Measurements from ENCODE around the gene ADAMTSL4.
A peak's percentile ranks its signal among the peaks of the same experiment; 100 is the strongest.

ADAMTSL4 gene

GRCh38 chr1:150548632-150549495 lies at the start of gene ADAMTSL4:
TSS of gene ADAMTSL4 (plus strand) at chr1:150549408. CDS start at chr1:150552289, 2,881 bp downstream.
- no peaks in the 10 kb centered on the region for H3K9me3 ChIP-seq (ENCODE audit: control insufficient read depth, insufficient read depth, low read length)
- H3K4me1 ChIP-seq (ENCODE audit: control insufficient read depth, insufficient read depth, low read length), result peaks cover 8% of the 10 kb centered on the region
- DNase-seq (ENCODE audit: low read depth, low spot score), result no peak
- peak within 1 kb of the TSS; percentile 53; the same call in 1 of the 2 replicates for H3K4me3 ChIP-seq (ENCODE audit: low read length)
- WGBS (ENCODE audit: insufficient coverage, insufficient read length), result no CpG with 5 or more reads among the region's 91 CpGs
- H3K27me3 ChIP-seq (ENCODE audit: control insufficient read depth, insufficient read depth, low read length), result peaks cover 3% of the 10 kb centered on the region; the same call in 1 of the 2 replicates
- no peak within 1 kb of the TSS for H3K27ac ChIP-seq (ENCODE audit: low read length)
- H3K36me3 ChIP-seq (ENCODE audit: control insufficient read depth, insufficient read depth, low read length), result no peaks in the 10 kb centered on the region

- no peak overlapping the region for H3K27ac ChIP-seq (ENCODE audit: low read length)
- H3K4me1 ChIP-seq (ENCODE audit: control insufficient read depth, insufficient read depth, low read length), result no peaks in the 10 kb centered on the region
- H3K27me3 ChIP-seq (ENCODE audit: control insufficient read depth, insufficient read depth, low read length), result no peaks in the 10 kb centered on the region
- no peak overlapping the region for H3K4me3 ChIP-seq (ENCODE audit: low read length)
- H3K36me3 ChIP-seq (ENCODE audit: control insufficient read depth, insufficient read depth, low read length), result peaks cover 16% of the 10 kb centered on the region; the same call in 1 of the 2 replicates
- DNase-seq (ENCODE audit: low read depth, low spot score), result no peak
- H3K9me3 ChIP-seq (ENCODE audit: control insufficient read depth, insufficient read depth, low read length), result no peaks in the 10 kb centered on the region
- no CpG with 5 or more reads among the region's 6 CpGs for WGBS (ENCODE audit: insufficient coverage, insufficient read length)
Measured at GRCh38 chr1:150505431-150505830, 43.8 kb upstream of the ADAMTSL4 start.

- Histone ChIP-seq H3K4me1 (ENCODE audit: control insufficient read depth, insufficient read depth, low read length) (no peaks in the 10 kb centered on the region), H3K9me3 (ENCODE audit: control insufficient read depth, insufficient read depth, low read length) (no peaks in the 10 kb centered on the region), H3K27me3 (ENCODE audit: control insufficient read depth, insufficient read depth, low read length) (no peaks in the 10 kb centered on the region), H3K4me3 (ENCODE audit: low read length) (no peak within 1 kb of the TSS), H3K36me3 (ENCODE audit: control insufficient read depth, insufficient read depth, low read length) (peaks cover 14% of the 10 kb centered on the region), H3K27ac (ENCODE audit: low read length) (no peak within 1 kb of the TSS)
- WGBS (ENCODE audit: insufficient coverage, insufficient read length), result no CpG with 5 or more reads among the region's 7 CpGs
- DNase-seq (ENCODE audit: low read depth, low spot score), result no peak
Measured at GRCh38 chr1:150507912-150508864, 41.0 kb upstream of the ADAMTSL4 start, which contains the start of gene ECM1. TSS of gene ECM1 (plus strand) at chr1:150508109. CDS start at chr1:150508210, 101 bp downstream.

- DNase-seq (ENCODE audit: low read depth, low spot score), result no peak
- Histone ChIP-seq H3K4me3 (ENCODE audit: low read length) (no peak overlapping the region), H3K4me1 (ENCODE audit: control insufficient read depth, insufficient read depth, low read length) (no peaks in the 10 kb centered on the region), H3K36me3 (ENCODE audit: control insufficient read depth, insufficient read depth, low read length) (peaks cover 14% of the 10 kb centered on the region), H3K9me3 (ENCODE audit: control insufficient read depth, insufficient read depth, low read length) (no peaks in the 10 kb centered on the region), H3K27ac (ENCODE audit: low read length) (no peak overlapping the region), H3K27me3 (ENCODE audit: control insufficient read depth, insufficient read depth, low read length) (no peaks in the 10 kb centered on the region)
- no CpG with 5 or more reads among the region's 4 CpGs for WGBS (ENCODE audit: insufficient coverage, insufficient read length)
Measured at GRCh38 chr1:150508982-150509381, 40.2 kb upstream of the ADAMTSL4 start.

GRCh38 chr1:150511551-150511950 lies 37.7 kb upstream of the ADAMTSL4 start:
- H3K27ac ChIP-seq (ENCODE audit: low read length), result no peak overlapping the region
- no CpG with 5 or more reads among the region's 12 CpGs for WGBS (ENCODE audit: insufficient coverage, insufficient read length)
- H3K9me3 ChIP-seq (ENCODE audit: control insufficient read depth, insufficient read depth, low read length), result no peaks in the 10 kb centered on the region
- no peaks in the 10 kb centered on the region for H3K4me1 ChIP-seq (ENCODE audit: control insufficient read depth, insufficient read depth, low read length)
- H3K27me3 ChIP-seq (ENCODE audit: control insufficient read depth, insufficient read depth, low read length), result no peaks in the 10 kb centered on the region
- H3K36me3 ChIP-seq (ENCODE audit: control insufficient read depth, insufficient read depth, low read length), result no peaks in the 10 kb centered on the region; the same call in none of the 2 replicates
- H3K4me3 ChIP-seq (ENCODE audit: low read length), result no peak overlapping the region
- no peak for DNase-seq (ENCODE audit: low read depth, low spot score)

- H3K27ac ChIP-seq (ENCODE audit: low read length), result no peak overlapping the region
- no peaks in the 10 kb centered on the region; the same call in 1 of the 2 replicates for H3K36me3 ChIP-seq (ENCODE audit: control insufficient read depth, insufficient read depth, low read length)
- no peaks in the 10 kb centered on the region for H3K27me3 ChIP-seq (ENCODE audit: control insufficient read depth, insufficient read depth, low read length)
- H3K9me3 ChIP-seq (ENCODE audit: control insufficient read depth, insufficient read depth, low read length), result no peaks in the 10 kb centered on the region
- H3K4me1 ChIP-seq (ENCODE audit: control insufficient read depth, insufficient read depth, low read length), result no peaks in the 10 kb centered on the region
- DNase-seq (ENCODE audit: low read depth, low spot score), result no peak
- WGBS (ENCODE audit: insufficient coverage, insufficient read length), result no CpG with 5 or more reads among the region's 17 CpGs
- H3K4me3 ChIP-seq (ENCODE audit: low read length), result no peak overlapping the region
Measured at GRCh38 chr1:150511985-150512660, 37.1 kb upstream of the ADAMTSL4 start.

GRCh38 chr1:150512846-150513245 lies 36.4 kb upstream of the ADAMTSL4 start:
- no peak overlapping the region for H3K4me3 ChIP-seq (ENCODE audit: low read length)
- WGBS (ENCODE audit: insufficient coverage, insufficient read length), result no CpG with 5 or more reads among the region's 2 CpGs
- no peaks in the 10 kb centered on the region for H3K27me3 ChIP-seq (ENCODE audit: control insufficient read depth, insufficient read depth, low read length)
- no peaks in the 10 kb centered on the region for H3K4me1 ChIP-seq (ENCODE audit: control insufficient read depth, insufficient read depth, low read length)
- H3K9me3 ChIP-seq (ENCODE audit: control insufficient read depth, insufficient read depth, low read length), result no peaks in the 10 kb centered on the region
- no peaks in the 10 kb centered on the region; the same call in 1 of the 2 replicates for H3K36me3 ChIP-seq (ENCODE audit: control insufficient read depth, insufficient read depth, low read length)
- no peak overlapping the region for H3K27ac ChIP-seq (ENCODE audit: low read length)
- DNase-seq (ENCODE audit: low read depth, low spot score), result no peak

GRCh38 chr1:150513351-150513791 lies 35.8 kb upstream of the ADAMTSL4 start:
- no peak for DNase-seq (ENCODE audit: low read depth, low spot score)
- H3K4me1 ChIP-seq (ENCODE audit: control insufficient read depth, insufficient read depth, low read length), result no peaks in the 10 kb centered on the region
- no CpG with 5 or more reads among the region's 7 CpGs for WGBS (ENCODE audit: insufficient coverage, insufficient read length)
- no peaks in the 10 kb centered on the region for H3K9me3 ChIP-seq (ENCODE audit: control insufficient read depth, insufficient read depth, low read length)
- no peaks in the 10 kb centered on the region for H3K27me3 ChIP-seq (ENCODE audit: control insufficient read depth, insufficient read depth, low read length)
- H3K4me3 ChIP-seq (ENCODE audit: low read length), result no peak overlapping the region
- no peaks in the 10 kb centered on the region; the same call in 1 of the 2 replicates for H3K36me3 ChIP-seq (ENCODE audit: control insufficient read depth, insufficient read depth, low read length)
- no peak overlapping the region for H3K27ac ChIP-seq (ENCODE audit: low read length)

GRCh38 chr1:150514260-150514659 lies 34.9 kb upstream of the ADAMTSL4 start:
- no CpG with 5 or more reads among the region's 9 CpGs for WGBS (ENCODE audit: insufficient coverage, insufficient read length)
- DNase-seq (ENCODE audit: low read depth, low spot score), result no peak
- Histone ChIP-seq H3K27ac (ENCODE audit: low read length) (no peak overlapping the region), H3K27me3 (ENCODE audit: control insufficient read depth, insufficient read depth, low read length) (no peaks in the 10 kb centered on the region), H3K9me3 (ENCODE audit: control insufficient read depth, insufficient read depth, low read length) (no peaks in the 10 kb centered on the region), H3K4me3 (ENCODE audit: low read length) (no peak overlapping the region), H3K36me3 (ENCODE audit: control insufficient read depth, insufficient read depth, low read length) (no peaks in the 10 kb centered on the region; the same call in 1 of the 2 replicates), H3K4me1 (ENCODE audit: control insufficient read depth, insufficient read depth, low read length) (no peaks in the 10 kb centered on the region)

Measured in iPS DF 6.9 (cell line).